Activated CD4-positive, alpha-beta T cell treated with anti-CD3 and anti-CD28 coated beads, Interleukin-2, amount 10 ng/mL, durations not matched to agents 24 days and 14 days (primary cell): ENCODE measurements around the gene CTPS2. TPM values are rescaled to one million over a fixed set of nuclear protein-coding genes. Genes with fewer than 3 reads are reported as not detected.

Source experiments
- DNase-seq: peaks from one replicate; pipeline ENCODE4 v3.0.0; 2022
- H3K27ac Mint-ChIP-seq: one replicate; pipeline ENCODE4 v1.8.0; 2022; ENCODE audit warnings: mild to moderate bottlenecking, mixed read lengths
- H3K27me3 Mint-ChIP-seq: one replicate; pipeline ENCODE4 v1.8.0; 2022; ENCODE audit warnings: mixed read lengths
- H3K36me3 Mint-ChIP-seq: one replicate; pipeline ENCODE4 v1.8.0; 2022; ENCODE audit warnings: low read depth, mild to moderate bottlenecking, mixed read lengths
- H3K4me1 Mint-ChIP-seq: one replicate; pipeline ENCODE4 v1.8.0; 2021; ENCODE audit warnings: mixed read lengths
- H3K4me3 Mint-ChIP-seq: one replicate; pipeline ENCODE4 v1.8.0; 2022; ENCODE audit warnings: mild to moderate bottlenecking, moderate library complexity, mixed read lengths
- H3K9me3 Mint-ChIP-seq: one replicate; pipeline ENCODE4 v1.8.0; 2021; ENCODE audit warnings: mixed read lengths
- intact Hi-C: fragments of 100-400 bp; cut with micrococcal nuclease; formaldehyde crosslinking; loops from one replicate; pipeline ENCODE4 v1.15.1; 2023
- total RNA-seq: library from RNA; stranded (reverse); gene quantifications from 2 replicates; pipeline ENCODE4 v1.2.3, GENCODE V29; 2022

Gene CTPS2
- total RNA-seq, 1 donor from 2014 or later, result 6.6 TPM

DNA sequence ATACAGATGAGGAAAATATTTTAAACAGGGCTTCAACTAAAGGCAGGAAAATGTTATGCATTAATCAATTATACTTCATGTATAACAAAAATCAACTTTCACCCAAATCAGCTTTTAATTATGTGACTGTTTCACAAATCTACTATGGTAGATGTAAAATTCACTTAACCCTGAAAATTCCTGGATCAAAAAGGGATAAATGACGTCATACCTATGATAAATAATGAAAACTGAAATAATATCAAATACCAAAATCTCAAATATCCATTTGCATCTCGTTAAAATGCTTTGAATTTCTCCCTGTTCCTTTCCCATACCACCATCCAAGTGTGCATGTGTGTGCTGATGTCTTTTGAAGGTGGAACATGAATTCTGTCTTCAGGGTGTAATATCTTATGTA lies 51.0 kb downstream of the CTPS2 start:
- no peak for DNase-seq
- H3K4me1 Mint-ChIP-seq, result no peaks in the 10 kb centered on the region
- H3K27me3 Mint-ChIP-seq, result no peaks in the 10 kb centered on the region
- intact Hi-C loops, result no loop called here
- H3K27ac Mint-ChIP-seq, result no peak overlapping the region
- no peaks in the 10 kb centered on the region for H3K9me3 Mint-ChIP-seq
- peaks cover 4% of the 10 kb centered on the region for H3K36me3 Mint-ChIP-seq
- no peak overlapping the region for H3K4me3 Mint-ChIP-seq

DNA sequence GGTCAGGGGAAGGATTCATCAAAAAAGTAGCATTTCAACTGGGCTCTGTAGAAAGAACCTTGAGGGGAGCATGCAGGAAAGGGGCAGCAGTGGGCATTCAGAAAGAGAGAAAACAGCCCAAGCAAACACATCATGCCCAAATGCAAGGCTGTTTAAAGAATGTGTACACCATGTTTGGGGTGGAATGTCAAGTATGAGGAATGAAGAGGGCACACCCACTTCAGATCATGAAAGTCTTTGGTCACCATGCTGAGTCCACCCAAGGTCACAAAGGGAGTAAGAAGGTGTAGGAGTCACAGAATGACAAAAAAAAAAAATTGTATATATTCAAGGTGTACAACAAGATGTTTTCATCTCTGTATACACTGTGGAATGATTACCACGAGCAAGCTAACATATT lies 53.1 kb downstream of the CTPS2 start:
- Mint-ChIP-seq H3K9me3 (no peaks in the 10 kb centered on the region), H3K27ac (no peak overlapping the region), H3K36me3 (no peaks in the 10 kb centered on the region), H3K4me3 (no peak overlapping the region), H3K4me1 (no peaks in the 10 kb centered on the region), H3K27me3 (no peaks in the 10 kb centered on the region)
- intact Hi-C loops, result no loop called here
- DNase-seq, result no peak

DNA sequence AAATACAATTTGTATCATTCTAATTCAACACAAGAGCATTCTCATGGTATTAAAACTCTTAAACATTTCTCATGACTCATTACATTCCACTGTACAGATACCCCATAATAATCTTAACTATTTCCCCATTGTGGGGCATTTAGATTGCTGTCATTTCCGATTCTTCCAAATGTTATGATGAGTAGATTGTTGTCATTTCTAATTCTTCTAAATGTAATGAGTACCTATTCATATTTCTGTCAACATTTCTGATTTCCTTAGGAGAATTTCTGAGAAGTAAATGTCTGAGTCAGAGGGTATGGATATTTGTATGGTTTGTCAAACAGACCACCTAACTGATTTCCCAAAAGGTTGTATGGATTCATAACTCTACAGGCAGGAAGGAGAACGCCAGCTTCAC lies 54.2 kb downstream of the CTPS2 start:
- H3K36me3 Mint-ChIP-seq, result no peaks in the 10 kb centered on the region
- H3K27me3 Mint-ChIP-seq, result no peaks in the 10 kb centered on the region
- intact Hi-C loops, result no loop called here
- no peaks in the 10 kb centered on the region for H3K4me1 Mint-ChIP-seq
- no peaks in the 10 kb centered on the region for H3K9me3 Mint-ChIP-seq
- no peak for DNase-seq
- H3K4me3 Mint-ChIP-seq, result no peak overlapping the region
- H3K27ac Mint-ChIP-seq, result no peak overlapping the region

DNA sequence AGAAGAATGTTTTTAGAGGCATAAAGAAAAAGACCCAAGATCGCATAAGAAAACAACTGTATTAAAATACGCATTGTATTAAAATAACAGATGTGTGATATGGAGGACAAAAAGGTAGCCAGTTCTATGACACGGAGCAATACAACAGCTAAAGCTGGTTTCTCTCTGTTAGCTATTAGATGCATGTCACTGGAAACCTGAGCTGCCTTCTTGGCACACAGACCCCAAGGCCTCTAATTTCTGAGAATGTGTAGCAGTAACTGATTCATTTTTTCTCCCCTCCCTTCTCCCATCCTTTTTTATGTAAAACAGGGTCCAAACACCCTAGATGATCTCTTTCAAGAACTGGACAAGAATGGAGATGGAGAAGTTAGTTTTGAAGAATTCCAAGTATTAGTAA lies 58.4 kb downstream of the CTPS2 start:
- intact Hi-C loops, result no loop called here
- H3K36me3 Mint-ChIP-seq, result no peaks in the 10 kb centered on the region
- DNase-seq, result no peak

DNA sequence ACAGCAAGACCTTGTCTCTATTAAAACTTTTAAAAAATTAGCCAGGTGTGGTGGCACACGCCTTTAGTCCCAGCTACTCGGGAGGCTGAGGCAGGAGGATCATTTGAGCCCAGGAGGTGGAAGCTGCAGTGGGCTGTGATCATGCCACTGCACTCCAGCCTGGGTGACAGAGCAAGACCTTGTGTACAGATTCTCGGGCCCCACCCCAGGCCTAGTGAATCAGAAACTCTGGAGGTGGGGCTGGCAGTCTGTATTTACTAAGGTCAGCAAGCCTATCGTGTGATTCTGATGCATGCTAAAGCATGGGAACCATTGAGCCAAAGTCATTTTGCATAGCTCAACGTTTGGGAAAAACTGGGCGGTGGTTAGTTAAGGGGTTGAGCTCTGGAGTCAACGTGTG lies 59.0 kb downstream of the CTPS2 start:
- no peak overlapping the region for H3K27ac Mint-ChIP-seq
- H3K4me1 Mint-ChIP-seq, result no peaks in the 10 kb centered on the region
- no peak for DNase-seq
- H3K27me3 Mint-ChIP-seq, result no peaks in the 10 kb centered on the region
- intact Hi-C loops, result no loop called here
- no peaks in the 10 kb centered on the region for H3K9me3 Mint-ChIP-seq
- no peak overlapping the region for H3K4me3 Mint-ChIP-seq
- no peaks in the 10 kb centered on the region for H3K36me3 Mint-ChIP-seq

More for the DNA sequence above, 58.4 kb downstream of the CTPS2 start:
- no peaks in the 10 kb centered on the region for H3K9me3 Mint-ChIP-seq
- no peak overlapping the region for H3K4me3 Mint-ChIP-seq
- no peaks in the 10 kb centered on the region for H3K4me1 Mint-ChIP-seq
- no peaks in the 10 kb centered on the region for H3K27me3 Mint-ChIP-seq
- H3K27ac Mint-ChIP-seq, result no peak overlapping the region

DNA sequence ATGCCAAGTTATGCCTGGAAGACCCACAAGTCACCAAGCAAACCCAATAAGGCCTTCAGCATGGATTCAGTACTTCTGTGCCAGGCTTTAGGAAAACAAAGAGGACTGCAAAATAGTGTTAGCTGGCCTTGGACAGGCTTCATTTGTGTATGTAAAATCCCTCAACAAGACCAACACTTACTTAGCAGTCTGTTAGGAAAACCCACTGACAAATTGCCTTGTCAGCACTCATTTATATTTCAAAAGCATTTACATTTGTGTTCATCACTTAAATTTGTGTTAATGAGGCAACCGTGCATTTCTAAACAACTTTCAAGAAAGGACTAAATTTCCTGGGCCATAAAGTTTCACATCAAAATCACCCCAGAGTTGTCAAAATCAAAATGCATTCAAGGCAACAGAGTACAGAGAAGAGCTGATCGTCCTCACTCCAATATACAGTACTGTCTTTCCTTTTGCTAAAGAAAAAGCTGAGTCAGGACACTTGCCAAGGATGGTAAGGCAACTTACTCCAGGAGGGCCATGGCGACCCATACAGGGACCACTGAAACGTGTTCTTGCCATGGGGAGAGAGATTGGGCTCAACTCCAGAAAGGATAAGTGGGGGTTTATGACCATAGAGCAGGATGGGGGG lies 61.0 kb downstream of the CTPS2 start:
- no peak overlapping the region for H3K27ac Mint-ChIP-seq
- no peaks in the 10 kb centered on the region for H3K9me3 Mint-ChIP-seq
- no peaks in the 10 kb centered on the region for H3K27me3 Mint-ChIP-seq
- no peak for DNase-seq
- H3K4me3 Mint-ChIP-seq, result no peak overlapping the region
- intact Hi-C loops, result no loop called here
- H3K36me3 Mint-ChIP-seq, result no peaks in the 10 kb centered on the region
- H3K4me1 Mint-ChIP-seq, result peaks cover 2% of the 10 kb centered on the region

DNA sequence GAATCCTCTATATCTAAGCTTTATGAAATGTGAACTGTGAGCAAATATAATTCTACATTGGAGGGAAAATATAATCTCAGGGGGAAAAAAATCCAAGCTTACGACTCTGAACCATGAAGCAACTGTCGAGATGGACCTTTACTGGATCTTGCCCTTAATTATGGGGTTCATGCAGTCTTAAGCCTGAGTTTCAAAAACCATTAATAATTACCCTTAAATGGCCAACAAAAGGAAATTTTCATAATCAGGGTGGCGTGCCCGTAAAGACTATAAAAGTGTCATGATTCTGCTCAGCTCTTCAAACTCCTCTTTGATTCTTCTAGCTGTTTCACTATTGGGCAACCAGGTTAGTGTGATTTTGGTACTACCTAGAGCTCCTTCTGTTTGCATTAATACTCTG lies 62.6 kb downstream of the CTPS2 start, which contains the start of gene S100G:
S100G (plus strand) TSS at position 301 of the 400 bp plus-strand sequence. CDS start 849 bp downstream, outside the sequence.
- H3K27ac Mint-ChIP-seq, result no peak within 1 kb of the TSS
- intact Hi-C loops, result no loop called here
- H3K4me1 Mint-ChIP-seq, result peaks cover 2% of the 10 kb centered on the region
- no peak for DNase-seq
- H3K4me3 Mint-ChIP-seq, result no peak within 1 kb of the TSS
- no peaks in the 10 kb centered on the region for H3K9me3 Mint-ChIP-seq
- no peaks in the 10 kb centered on the region for H3K27me3 Mint-ChIP-seq
- no peaks in the 10 kb centered on the region for H3K36me3 Mint-ChIP-seq

DNA sequence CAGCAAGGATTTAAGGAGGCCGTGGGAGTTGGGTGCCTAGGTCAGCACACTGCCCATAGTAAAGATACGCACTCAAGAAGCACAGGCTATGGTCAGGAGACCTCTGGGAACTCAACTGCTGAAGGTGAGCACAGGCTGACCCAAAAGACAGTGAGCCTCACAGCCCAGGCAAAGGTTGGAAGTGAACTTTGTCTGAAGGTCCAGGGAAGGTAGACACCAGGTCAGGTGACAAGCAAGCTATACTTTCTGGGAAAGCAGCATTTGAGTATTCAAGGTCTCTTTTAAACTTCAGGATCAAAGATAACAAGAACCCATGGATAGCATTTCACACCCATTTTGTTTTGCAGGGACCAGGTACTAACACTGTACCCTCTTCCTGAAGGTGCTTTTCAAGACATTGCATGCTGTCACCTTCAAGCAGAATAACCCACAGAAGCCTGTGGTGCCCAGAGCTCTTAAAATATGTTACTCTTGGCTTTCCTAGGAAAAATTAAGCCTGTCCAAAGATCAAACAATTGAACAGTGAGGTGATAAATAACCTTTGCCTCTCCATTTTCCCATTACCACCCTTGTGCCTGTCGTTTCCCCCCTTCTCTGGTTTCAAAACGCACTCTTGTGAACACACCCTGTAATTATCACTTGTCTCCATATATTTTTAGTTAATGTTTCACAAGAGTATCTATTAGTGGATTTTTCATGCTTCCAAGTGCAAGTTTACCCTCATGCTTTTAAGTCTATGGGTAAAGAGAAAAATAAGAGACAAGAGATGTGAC lies 65.9 kb downstream of the CTPS2 start:
- no peak overlapping the region for H3K4me3 Mint-ChIP-seq
- H3K27ac Mint-ChIP-seq, result no peak overlapping the region
- H3K27me3 Mint-ChIP-seq, result no peaks in the 10 kb centered on the region
- no peaks in the 10 kb centered on the region for H3K9me3 Mint-ChIP-seq
- intact Hi-C loops, result no loop called here
- H3K36me3 Mint-ChIP-seq, result no peaks in the 10 kb centered on the region
- H3K4me1 Mint-ChIP-seq, result peaks cover 2% of the 10 kb centered on the region
- no peak for DNase-seq

DNA sequence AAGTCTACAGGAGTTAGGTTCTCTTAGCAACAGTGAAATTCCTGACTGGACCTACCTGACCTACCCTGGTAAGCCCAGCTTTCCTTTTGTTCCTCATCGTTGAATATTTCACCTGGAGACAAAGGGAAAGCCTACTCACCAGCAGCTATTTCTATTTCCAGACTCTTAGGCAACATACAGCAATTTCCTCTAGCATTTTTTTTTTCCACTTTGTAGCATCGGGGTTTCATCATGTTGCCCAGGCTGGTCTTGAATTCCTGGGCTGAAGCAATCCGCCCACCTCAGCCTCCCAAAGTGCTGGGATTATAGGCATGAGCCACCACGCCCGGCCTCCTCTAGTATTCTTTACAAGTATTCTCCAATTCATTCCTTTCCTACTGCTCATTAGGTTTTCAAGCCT lies 69.3 kb downstream of the CTPS2 start:
- no peak overlapping the region for H3K4me3 Mint-ChIP-seq
- no peaks in the 10 kb centered on the region for H3K27me3 Mint-ChIP-seq
- intact Hi-C loops, result no loop called here
- DNase-seq, result no peak
- no peak overlapping the region for H3K27ac Mint-ChIP-seq
- no peaks in the 10 kb centered on the region for H3K9me3 Mint-ChIP-seq
- H3K36me3 Mint-ChIP-seq, result peaks cover 1% of the 10 kb centered on the region
- H3K4me1 Mint-ChIP-seq, result peaks cover 2% of the 10 kb centered on the region

DNA sequence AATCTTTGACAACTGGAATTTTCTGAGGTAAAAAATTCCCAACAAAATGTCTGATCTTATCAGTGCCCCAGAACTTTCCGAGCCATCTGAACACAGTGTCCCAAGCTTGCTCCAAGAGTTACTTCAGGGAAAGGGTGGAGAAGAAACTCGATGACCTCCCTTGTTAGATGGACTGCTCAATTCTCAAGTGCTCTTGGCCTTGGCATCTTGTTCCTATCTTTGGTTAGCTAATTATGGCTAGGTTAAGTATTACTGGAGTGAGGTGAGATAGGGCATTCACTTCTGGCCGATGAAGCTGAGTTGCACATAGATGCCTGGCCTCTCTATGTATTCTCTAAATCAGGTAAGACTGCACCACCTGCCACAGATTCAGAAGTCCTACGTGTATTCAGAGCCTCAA lies 71.6 kb downstream of the CTPS2 start:
- no peak overlapping the region for H3K27ac Mint-ChIP-seq
- no peak overlapping the region for H3K4me3 Mint-ChIP-seq
- no peaks in the 10 kb centered on the region for H3K4me1 Mint-ChIP-seq
- no peak for DNase-seq
- intact Hi-C loops, result no loop called here
- H3K36me3 Mint-ChIP-seq, result peaks cover 1% of the 10 kb centered on the region
- H3K27me3 Mint-ChIP-seq, result no peaks in the 10 kb centered on the region
- H3K9me3 Mint-ChIP-seq, result no peaks in the 10 kb centered on the region

DNA sequence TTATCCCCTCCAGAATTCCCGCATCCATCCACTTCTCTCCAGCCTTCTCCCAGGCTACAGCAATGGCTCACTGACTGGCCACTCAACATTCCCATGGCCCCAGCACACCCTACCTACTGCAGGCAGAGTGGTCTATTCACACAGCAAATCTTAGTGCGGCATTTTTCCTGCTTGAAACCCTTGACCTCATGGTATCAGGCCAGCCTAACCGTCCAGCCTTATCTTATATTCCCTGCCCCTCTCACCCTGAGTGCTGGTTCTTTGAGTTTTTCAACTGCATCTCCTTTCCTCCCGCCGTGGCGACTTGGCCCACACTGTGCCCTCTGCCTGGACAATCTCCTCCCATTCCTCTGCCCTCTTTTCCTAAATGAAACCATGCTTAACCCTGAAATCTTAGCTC lies 72.5 kb downstream of the CTPS2 start:
- intact Hi-C loops, result no loop called here
- Mint-ChIP-seq H3K27me3 (no peaks in the 10 kb centered on the region), H3K4me1 (no peaks in the 10 kb centered on the region), H3K36me3 (peaks cover 1% of the 10 kb centered on the region), H3K9me3 (no peaks in the 10 kb centered on the region), H3K4me3 (no peak overlapping the region), H3K27ac (no peak overlapping the region)
- DNase-seq, result no peak

DNA sequence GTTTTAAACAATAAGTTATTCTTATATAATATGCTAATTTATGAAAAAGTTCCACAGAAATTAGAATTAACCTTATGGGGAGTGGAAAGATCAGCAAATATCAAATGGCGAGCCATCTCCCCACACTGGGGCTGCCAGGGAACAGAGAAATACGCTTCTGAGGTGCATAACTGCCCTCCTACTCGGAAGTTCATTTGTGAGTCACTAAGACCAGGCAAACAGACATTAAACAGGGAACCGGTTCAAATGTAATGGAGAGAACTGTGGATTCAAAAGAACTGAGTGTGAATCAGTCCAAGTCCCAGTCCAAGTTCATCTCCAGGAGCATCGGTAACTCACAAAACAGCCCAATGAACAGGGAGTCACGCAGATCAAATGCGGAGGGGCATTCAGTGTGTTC lies 73.9 kb downstream of the CTPS2 start:
- no peaks in the 10 kb centered on the region for H3K27me3 Mint-ChIP-seq
- intact Hi-C loops, result no loop called here
- DNase-seq, result no peak

DNA sequence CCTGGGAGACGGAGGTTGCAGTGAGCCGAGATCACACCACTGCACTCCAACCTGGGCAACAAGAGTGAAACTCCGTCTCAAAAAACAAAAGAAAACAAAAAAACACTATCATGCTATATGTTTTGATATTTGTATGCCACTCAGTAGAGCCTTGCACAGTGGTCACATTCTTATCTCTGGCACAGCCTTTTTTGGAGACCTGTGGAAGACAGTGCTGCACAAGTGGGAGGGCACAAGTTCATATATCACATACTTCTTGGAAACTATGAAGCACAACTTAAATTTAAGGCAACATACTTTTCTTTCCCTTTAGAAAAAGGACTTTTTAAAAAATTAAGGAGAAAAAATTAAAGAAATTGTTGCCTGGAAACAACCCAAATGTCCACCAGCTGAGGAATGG lies 76.9 kb downstream of the CTPS2 start:
- DNase-seq, result no peak
- Mint-ChIP-seq H3K4me3 (no peak overlapping the region), H3K9me3 (no peaks in the 10 kb centered on the region), H3K27ac (no peak overlapping the region), H3K4me1 (peaks cover 3% of the 10 kb centered on the region), H3K36me3 (peaks cover 3% of the 10 kb centered on the region), H3K27me3 (no peaks in the 10 kb centered on the region)
- intact Hi-C loops, result no loop called here

More for the DNA sequence above, 73.9 kb downstream of the CTPS2 start:
- Mint-ChIP-seq H3K27ac (no peak overlapping the region), H3K9me3 (no peaks in the 10 kb centered on the region), H3K4me3 (no peak overlapping the region), H3K4me1 (peaks cover 3% of the 10 kb centered on the region), H3K36me3 (peaks cover 1% of the 10 kb centered on the region)

DNA sequence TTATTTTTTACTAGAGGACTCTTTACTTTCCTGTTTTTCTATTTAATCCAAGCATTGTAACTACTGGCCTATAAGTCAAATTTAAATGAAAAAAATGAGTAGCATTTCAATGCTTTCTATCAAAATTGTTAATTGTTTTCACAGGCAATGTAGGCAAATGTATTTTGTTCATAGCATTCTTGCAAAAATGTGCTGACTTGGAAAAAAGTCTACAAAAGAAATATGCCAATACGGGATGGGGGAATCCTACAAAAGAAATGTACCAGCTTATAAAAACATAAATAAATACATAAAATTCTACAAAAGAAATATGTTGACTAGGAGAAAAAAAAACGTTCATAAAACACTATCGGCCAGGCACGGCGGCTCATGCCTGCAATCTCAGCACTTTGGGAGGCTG lies 77.4 kb downstream of the CTPS2 start:
- Mint-ChIP-seq H3K4me1 (peaks cover 3% of the 10 kb centered on the region), H3K36me3 (peaks cover 2% of the 10 kb centered on the region), H3K9me3 (no peaks in the 10 kb centered on the region), H3K4me3 (no peak overlapping the region), H3K27ac (no peak overlapping the region), H3K27me3 (no peaks in the 10 kb centered on the region)
- intact Hi-C loops, result no loop called here
- no peak for DNase-seq
